KMS-11 (cell line): Measurements from ENCODE around the gene DMD.

ENCODE experiments used
- H2AFZ ChIP-seq: fragments of 200-600 bp; sonication (generic); 2 replicates; pipeline ENCODE4 v1.6.1; 2016; ENCODE audit warnings: antibody characterized with exemption, mixed run types, low read depth
- H3K27ac ChIP-seq: fragments of 200-600 bp; sonication (generic); 2 replicates; pipeline ENCODE4 v1.6.1; 2016; ENCODE audit warnings: mild to moderate bottlenecking, mixed run types
- H3K27me3 ChIP-seq: fragments of 200-600 bp; sonication (generic); 2 replicates; pipeline ENCODE4 v1.6.1; 2017; ENCODE audit warnings: mild to moderate bottlenecking, low read depth, mixed run types, moderate library complexity; ENCODE audit not compliant: insufficient read depth
- H3K36me3 ChIP-seq: fragments of 200-600 bp; sonication (generic); 2 replicates; pipeline ENCODE4 v1.6.1; 2017; ENCODE audit warnings: mild to moderate bottlenecking, mixed run types; ENCODE audit not compliant: insufficient read depth
- H3K4me1 ChIP-seq: fragments of 200-600 bp; sonication (generic); 2 replicates; pipeline ENCODE4 v1.6.1; 2016; ENCODE audit warnings: mild to moderate bottlenecking, low read depth, mixed run types; ENCODE audit not compliant: poor library complexity, severe bottlenecking
- H3K4me2 ChIP-seq: fragments of 200-600 bp; sonication (generic); 2 replicates; pipeline ENCODE4 v1.7.0; 2016; ENCODE audit warnings: mild to moderate bottlenecking, mixed run types
- H3K4me3 ChIP-seq: fragments of 200-600 bp; sonication (generic); IDR thresholded peaks from 2 replicates; pipeline ENCODE4 v1.6.1; 2017; ENCODE audit warnings: low read depth, low read length, mixed read lengths; ENCODE audit not compliant: insufficient read depth
- H3K79me2 ChIP-seq: fragments of 200-600 bp; sonication (generic); 2 replicates; pipeline ENCODE4 v1.6.1; 2016; ENCODE audit warnings: low read depth, mixed run types; ENCODE audit not compliant: insufficient read depth
- H3K9ac ChIP-seq: fragments of 200-600 bp; sonication (generic); 2 replicates; pipeline ENCODE4 v1.6.1; 2016; ENCODE audit warnings: mild to moderate bottlenecking, mixed run types
- H4K20me1 ChIP-seq: fragments of 200-600 bp; sonication (generic); 2 replicates; pipeline ENCODE4 v1.6.1; 2016; ENCODE audit warnings: mild to moderate bottlenecking, mixed run types; ENCODE audit not compliant: insufficient read depth
- TF ChIP-seq, protein P1 (sequence below): fragments of 200-600 bp; sonication (generic); conservative IDR thresholded peaks from 2 replicates; pipeline ENCODE4 v1.6.1; 2017; ENCODE audit warnings: low read depth, mild to moderate bottlenecking, antibody characterized with exemption, low read length, moderate library complexity, mixed read lengths

DMD gene

DNA sequence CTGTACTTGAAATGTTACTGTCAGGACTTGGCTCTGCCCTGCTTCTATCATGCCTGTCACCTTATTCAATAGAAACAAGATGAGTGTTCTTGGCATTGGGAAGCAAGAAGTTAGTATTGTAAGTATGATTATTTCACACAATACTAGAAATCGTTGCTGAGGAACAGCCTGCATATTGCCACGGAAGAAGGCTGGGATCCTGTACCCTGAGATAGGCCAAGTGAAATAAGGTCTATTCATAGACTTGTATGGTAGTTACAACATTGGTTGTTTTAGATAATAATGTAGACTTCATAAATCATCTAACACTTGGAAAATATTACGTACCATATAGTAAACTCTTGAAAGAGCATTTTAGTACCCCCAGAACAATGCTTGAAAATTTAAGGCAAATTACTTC, 215.9 kb downstream of the DMD start:
- no peaks in the 10 kb centered on the region for H3K4me1 ChIP-seq
- H2AFZ ChIP-seq: no peak overlapping the region
- H3K27me3 ChIP-seq: no peaks in the 10 kb centered on the region
- no peak overlapping the region for H3K4me3 ChIP-seq
- H3K36me3 ChIP-seq: no peaks in the 10 kb centered on the region
- TF ChIP-seq, protein P1, sequence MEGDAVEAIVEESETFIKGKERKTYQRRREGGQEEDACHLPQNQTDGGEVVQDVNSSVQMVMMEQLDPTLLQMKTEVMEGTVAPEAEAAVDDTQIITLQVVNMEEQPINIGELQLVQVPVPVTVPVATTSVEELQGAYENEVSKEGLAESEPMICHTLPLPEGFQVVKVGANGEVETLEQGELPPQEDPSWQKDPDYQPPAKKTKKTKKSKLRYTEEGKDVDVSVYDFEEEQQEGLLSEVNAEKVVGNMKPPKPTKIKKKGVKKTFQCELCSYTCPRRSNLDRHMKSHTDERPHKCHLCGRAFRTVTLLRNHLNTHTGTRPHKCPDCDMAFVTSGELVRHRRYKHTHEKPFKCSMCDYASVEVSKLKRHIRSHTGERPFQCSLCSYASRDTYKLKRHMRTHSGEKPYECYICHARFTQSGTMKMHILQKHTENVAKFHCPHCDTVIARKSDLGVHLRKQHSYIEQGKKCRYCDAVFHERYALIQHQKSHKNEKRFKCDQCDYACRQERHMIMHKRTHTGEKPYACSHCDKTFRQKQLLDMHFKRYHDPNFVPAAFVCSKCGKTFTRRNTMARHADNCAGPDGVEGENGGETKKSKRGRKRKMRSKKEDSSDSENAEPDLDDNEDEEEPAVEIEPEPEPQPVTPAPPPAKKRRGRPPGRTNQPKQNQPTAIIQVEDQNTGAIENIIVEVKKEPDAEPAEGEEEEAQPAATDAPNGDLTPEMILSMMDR: no peak
- no peak overlapping the region for H3K4me2 ChIP-seq
- no peaks in the 10 kb centered on the region for H3K79me2 ChIP-seq
- no peaks in the 10 kb centered on the region for H4K20me1 ChIP-seq
- no peak overlapping the region for H3K27ac ChIP-seq
- H3K9ac ChIP-seq: no peak overlapping the region

DNA sequence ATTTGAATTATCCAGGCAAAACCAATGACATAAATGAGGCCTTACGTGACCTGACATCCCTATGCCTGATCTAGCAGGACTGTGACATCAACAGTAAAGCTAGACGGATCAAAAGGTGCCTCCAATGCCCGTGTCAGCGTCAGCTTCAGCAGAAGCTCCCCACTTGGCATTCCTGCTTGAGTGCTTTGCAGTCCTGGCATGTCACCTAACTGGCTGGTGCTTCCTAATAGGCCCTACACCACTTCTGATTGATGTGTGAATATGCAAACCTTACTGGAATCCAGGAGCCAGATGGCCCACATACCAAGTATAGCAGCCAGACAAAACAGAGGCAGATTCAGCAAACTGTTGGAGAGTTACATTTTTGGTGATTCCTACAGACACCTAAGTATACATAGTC, 224.2 kb downstream of the DMD start:
- Histone ChIP-seq H3K4me2 (no peak overlapping the region), H3K9ac (no peak overlapping the region), H3K4me3 (no peak overlapping the region), H4K20me1 (no peaks in the 10 kb centered on the region), H3K4me1 (no peaks in the 10 kb centered on the region), H3K36me3 (no peaks in the 10 kb centered on the region), H3K27ac (no peak overlapping the region), H2AFZ (no peak overlapping the region), H3K79me2 (no peaks in the 10 kb centered on the region), H3K27me3 (no peaks in the 10 kb centered on the region)
- TF ChIP-seq, protein P1: no peak

DNA sequence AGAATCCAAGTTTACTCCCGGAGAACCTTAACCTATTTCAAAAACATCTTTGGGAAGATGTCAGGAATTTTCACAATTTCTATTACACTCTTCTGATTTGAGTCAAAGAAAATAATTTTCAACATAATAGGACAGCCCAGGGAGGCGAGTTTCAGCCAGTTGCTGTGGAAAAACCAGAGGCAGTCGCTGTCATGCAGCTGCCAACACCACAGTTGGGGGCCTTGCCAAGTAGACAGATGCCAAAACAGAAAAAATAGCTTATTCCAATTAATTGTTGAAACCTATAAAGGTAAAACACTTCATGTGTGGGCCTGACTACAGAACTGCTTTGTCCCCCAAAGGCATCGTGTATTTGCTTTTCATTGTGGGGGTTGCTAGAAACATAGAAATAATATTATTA, 225.8 kb downstream of the DMD start:
- no peaks in the 10 kb centered on the region for H3K36me3 ChIP-seq
- no peaks in the 10 kb centered on the region for H3K27me3 ChIP-seq
- no peak overlapping the region for H3K27ac ChIP-seq
- H2AFZ ChIP-seq: no peak overlapping the region
- H4K20me1 ChIP-seq: no peaks in the 10 kb centered on the region
- no peaks in the 10 kb centered on the region for H3K79me2 ChIP-seq
- no peak overlapping the region for H3K9ac ChIP-seq
- no peaks in the 10 kb centered on the region for H3K4me1 ChIP-seq
- TF ChIP-seq, protein P1: no peak
- H3K4me2 ChIP-seq: no peak overlapping the region
- H3K4me3 ChIP-seq: no peak overlapping the region

DNA sequence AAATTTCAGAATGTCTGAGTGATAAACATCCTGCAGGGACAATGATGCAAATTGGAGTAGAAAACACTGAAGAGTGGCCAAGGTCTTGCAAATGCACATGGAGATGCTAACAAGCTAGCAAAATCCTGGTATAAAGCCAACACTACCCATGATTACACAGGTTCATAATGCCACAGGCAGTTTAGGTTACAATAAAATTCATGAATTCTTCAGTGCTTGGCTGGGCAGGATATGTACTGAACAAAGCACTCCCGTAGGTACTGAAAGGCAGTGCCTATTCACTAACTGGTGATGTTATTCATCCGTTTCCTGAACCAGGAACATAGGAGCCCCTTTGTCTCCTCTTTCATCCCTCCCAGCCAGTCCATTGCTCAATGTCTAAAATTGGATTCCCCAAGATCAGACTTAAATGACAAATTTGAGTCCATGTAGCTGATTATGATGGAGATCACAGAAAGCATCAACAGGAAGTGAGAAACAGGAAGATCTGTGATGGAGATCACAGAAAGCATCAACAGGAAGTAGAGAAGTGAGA, 244.5 kb downstream of the DMD start:
- H3K4me1 ChIP-seq: no peaks in the 10 kb centered on the region
- no peaks in the 10 kb centered on the region for H3K79me2 ChIP-seq
- H3K27me3 ChIP-seq: no peaks in the 10 kb centered on the region
- no peaks in the 10 kb centered on the region for H3K36me3 ChIP-seq
- H4K20me1 ChIP-seq: no peaks in the 10 kb centered on the region
- H2AFZ ChIP-seq: no peak overlapping the region
- H3K9ac ChIP-seq: no peak overlapping the region
- no peak overlapping the region for H3K27ac ChIP-seq
- no peak overlapping the region for H3K4me2 ChIP-seq
- H3K4me3 ChIP-seq: no peak overlapping the region
- TF ChIP-seq, protein P1: no peak

DNA sequence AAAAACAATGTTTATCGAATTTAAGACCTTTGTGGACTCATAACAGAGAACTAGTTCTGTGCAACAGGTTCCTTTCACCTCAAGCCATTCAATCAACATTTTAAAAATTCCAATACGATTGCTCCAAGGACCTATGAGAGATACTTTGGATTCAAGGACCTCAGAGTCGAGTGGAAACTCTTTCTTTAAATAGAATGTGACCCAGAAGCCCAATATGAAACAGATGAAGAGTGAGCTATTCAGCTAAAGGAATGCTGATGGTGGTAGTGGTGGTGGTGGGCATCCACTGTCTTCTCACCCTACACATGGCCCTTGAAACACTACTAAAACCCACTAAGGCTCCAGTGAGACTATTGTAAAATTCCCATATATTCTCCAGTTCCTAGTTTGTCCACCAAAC, 257.2 kb downstream of the DMD start:
- no peaks in the 10 kb centered on the region for H3K27me3 ChIP-seq
- no peak overlapping the region for H3K4me3 ChIP-seq
- H3K36me3 ChIP-seq: no peaks in the 10 kb centered on the region
- no peak overlapping the region for H3K27ac ChIP-seq
- H3K4me1 ChIP-seq: no peaks in the 10 kb centered on the region
- no peaks in the 10 kb centered on the region for H3K79me2 ChIP-seq
- H3K9ac ChIP-seq: no peak overlapping the region
- TF ChIP-seq, protein P1: no peak
- H4K20me1 ChIP-seq: no peaks in the 10 kb centered on the region
- H3K4me2 ChIP-seq: no peak overlapping the region
- no peak overlapping the region for H2AFZ ChIP-seq
